ENCODE data around the gene CXorf58.

GRCh38 chrX:23864742-23865326 lies 43.0 kb upstream of the CXorf58 start:
- TF ChIP-seq, protein P1, sequence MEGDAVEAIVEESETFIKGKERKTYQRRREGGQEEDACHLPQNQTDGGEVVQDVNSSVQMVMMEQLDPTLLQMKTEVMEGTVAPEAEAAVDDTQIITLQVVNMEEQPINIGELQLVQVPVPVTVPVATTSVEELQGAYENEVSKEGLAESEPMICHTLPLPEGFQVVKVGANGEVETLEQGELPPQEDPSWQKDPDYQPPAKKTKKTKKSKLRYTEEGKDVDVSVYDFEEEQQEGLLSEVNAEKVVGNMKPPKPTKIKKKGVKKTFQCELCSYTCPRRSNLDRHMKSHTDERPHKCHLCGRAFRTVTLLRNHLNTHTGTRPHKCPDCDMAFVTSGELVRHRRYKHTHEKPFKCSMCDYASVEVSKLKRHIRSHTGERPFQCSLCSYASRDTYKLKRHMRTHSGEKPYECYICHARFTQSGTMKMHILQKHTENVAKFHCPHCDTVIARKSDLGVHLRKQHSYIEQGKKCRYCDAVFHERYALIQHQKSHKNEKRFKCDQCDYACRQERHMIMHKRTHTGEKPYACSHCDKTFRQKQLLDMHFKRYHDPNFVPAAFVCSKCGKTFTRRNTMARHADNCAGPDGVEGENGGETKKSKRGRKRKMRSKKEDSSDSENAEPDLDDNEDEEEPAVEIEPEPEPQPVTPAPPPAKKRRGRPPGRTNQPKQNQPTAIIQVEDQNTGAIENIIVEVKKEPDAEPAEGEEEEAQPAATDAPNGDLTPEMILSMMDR (IDR thresholded peaks at IDR 0.05; ENCODE audit: insufficient read depth, low read length, poor library complexity, severe bottlenecking): no peak
- no peak for TF ChIP-seq EZH2phosphoT487 (conservative IDR thresholded peaks at IDR 0.05; ENCODE audit: low read length)
